HepG2 (cell line): ENCODE measurements around the gene GMPPB. TPM values are rescaled to one million over a fixed set of nuclear protein-coding genes. Genes with fewer than 3 reads are reported as not detected.

Experiments used
- ATF1 ChIP-seq: IDR thresholded peaks from 2 replicates; pipeline ENCODE4 v1.6.1; 2016; ENCODE audit warnings: mild to moderate bottlenecking, control low read depth
- HCFC1 ChIP-seq: fragments of 150-350 bp; IDR thresholded peaks from 2 replicates; pipeline ENCODE4 v1.6.1; 2014; ENCODE audit warnings: low read depth, low read length
- JUN ChIP-seq: sonication (generic); formaldehyde crosslinking; IDR thresholded peaks from 2 replicates; pipeline ENCODE4 v1.4.0; 2020; ENCODE audit warnings: mild to moderate bottlenecking, missing genetic modification reagents
- KDM5B ChIP-seq: sonication (generic); formaldehyde crosslinking; IDR thresholded peaks from 2 replicates; pipeline ENCODE4 v1.4.0; 2020; ENCODE audit warnings: missing genetic modification reagents, mild to moderate bottlenecking, borderline replicate concordance
- MTF2 ChIP-seq: sonication (generic); formaldehyde crosslinking; IDR thresholded peaks from 2 replicates; pipeline ENCODE4 v1.5.0; 2020; ENCODE audit warnings: missing genetic modification reagents, borderline replicate concordance
- MYC ChIP-seq: sonication (generic); formaldehyde crosslinking; IDR thresholded peaks from 2 replicates; pipeline ENCODE4 v1.9.0; 2021; ENCODE audit warnings: missing genetic modification reagents, borderline replicate concordance
- NFATC3 ChIP-seq: sonication (generic); formaldehyde crosslinking; IDR thresholded peaks from 2 replicates; pipeline ENCODE4 v1.5.1; 2020; ENCODE audit warnings: mild to moderate bottlenecking, missing genetic modification reagents
- NFE2L1 ChIP-seq: sonication (generic); formaldehyde crosslinking; IDR thresholded peaks from 2 replicates; pipeline ENCODE4 v1.4.0; 2020; ENCODE audit warnings: missing genetic modification reagents, mild to moderate bottlenecking, borderline replicate concordance
- PRPF4 ChIP-seq: fragments of 200-400 bp; formaldehyde crosslinking; IDR thresholded peaks from 2 replicates; pipeline ENCODE4 v1.6.1; 2016; ENCODE audit warnings: low read length, low read depth; ENCODE audit not compliant: poor library complexity, severe bottlenecking
- SP5 ChIP-seq: IDR thresholded peaks from 2 replicates; pipeline ENCODE4 v1.6.1; 2016; ENCODE audit warnings: low read depth, borderline replicate concordance
- ZBTB7A ChIP-seq: sonication (generic); formaldehyde crosslinking; IDR thresholded peaks from 2 replicates; pipeline ENCODE4 v1.8.0; 2022; ENCODE audit warnings: mild to moderate bottlenecking, missing genetic modification reagents
- ZNF333 ChIP-seq: sonication (generic); formaldehyde crosslinking; IDR thresholded peaks from 2 replicates; pipeline ENCODE4 v1.4.0; 2020; ENCODE audit warnings: mild to moderate bottlenecking, missing genetic modification reagents, borderline replicate concordance
- ZNF430 ChIP-seq: sonication (generic); formaldehyde crosslinking; IDR thresholded peaks from 2 replicates; pipeline ENCODE4 v1.9.0; 2021; ENCODE audit warnings: mild to moderate bottlenecking, missing genetic modification reagents
- ZNF720 ChIP-seq: sonication (generic); formaldehyde crosslinking; IDR thresholded peaks from 2 replicates; pipeline ENCODE4 v1.4.0; 2020; ENCODE audit warnings: missing genetic modification reagents
- polyA plus RNA-seq, 8 experiments: library from polyadenylated mRNA; depleted of rRNA in 3 of 8; stranded (reverse) in 7 of 8; unstranded in 1 of 8; fragments of >200 nt; fragmentation: Illumina TruSeq in 4 of 8; extraction: Trizol in 4 of 8; gene quantifications; 2 replicates each; pipeline versions ENCODE4 v1.2.1 to v1.2.3, GENCODE V29; 2011 to 2016; ENCODE audit warnings: low read depth in 4 of 8, missing spikeins in 1 of 8, mixed read lengths in 1 of 8; ENCODE audit not compliant: insufficient read depth in 1 of 8
- total RNA-seq, 5 experiments: library from RNA; depleted of rRNA; stranded (reverse); fragments of >200 nt; fragmentation: Illumina TruSeq; extraction: Trizol; gene quantifications; 2 replicates each; pipeline ENCODE4 v1.2.3, GENCODE V29; 2016; ENCODE audit warnings: low read depth in 1 of 5
- TF ChIP-seq, protein P1 (sequence below), 2 experiments: fragments of 450-650 bp in 1 of 2; sonication (generic) in 1 of 2; formaldehyde crosslinking in 1 of 2; IDR thresholded peaks; 2 replicates each; pipeline versions ENCODE4 v1.6.1 to v1.8.0; 2016 to 2022; ENCODE audit warnings: antibody characterized with exemption in 1 of 2, mild to moderate bottlenecking in 1 of 2, missing genetic modification reagents in 1 of 2
- TF ChIP-seq, protein P2 (sequence below): sonication (generic); formaldehyde crosslinking; conservative IDR thresholded peaks from 2 replicates; pipeline ENCODE4 v1.8.0; 2022; ENCODE audit warnings: mild to moderate bottlenecking, moderate library complexity, missing genetic modification reagents
- TF ChIP-seq, protein P3 (sequence below): sonication (generic); formaldehyde crosslinking; IDR thresholded peaks from 2 replicates; pipeline ENCODE4 v1.8.0; 2022; ENCODE audit warnings: mild to moderate bottlenecking, missing genetic modification reagents; ENCODE audit not compliant: insufficient replicate concordance

Gene GMPPB
- total and polyA plus RNA-seq, 2 of the 13 experiments (the other 11 are each of a cell fraction or from before 2014, with no cell fraction given), result 6.5 to 23.1 TPM

DNA sequence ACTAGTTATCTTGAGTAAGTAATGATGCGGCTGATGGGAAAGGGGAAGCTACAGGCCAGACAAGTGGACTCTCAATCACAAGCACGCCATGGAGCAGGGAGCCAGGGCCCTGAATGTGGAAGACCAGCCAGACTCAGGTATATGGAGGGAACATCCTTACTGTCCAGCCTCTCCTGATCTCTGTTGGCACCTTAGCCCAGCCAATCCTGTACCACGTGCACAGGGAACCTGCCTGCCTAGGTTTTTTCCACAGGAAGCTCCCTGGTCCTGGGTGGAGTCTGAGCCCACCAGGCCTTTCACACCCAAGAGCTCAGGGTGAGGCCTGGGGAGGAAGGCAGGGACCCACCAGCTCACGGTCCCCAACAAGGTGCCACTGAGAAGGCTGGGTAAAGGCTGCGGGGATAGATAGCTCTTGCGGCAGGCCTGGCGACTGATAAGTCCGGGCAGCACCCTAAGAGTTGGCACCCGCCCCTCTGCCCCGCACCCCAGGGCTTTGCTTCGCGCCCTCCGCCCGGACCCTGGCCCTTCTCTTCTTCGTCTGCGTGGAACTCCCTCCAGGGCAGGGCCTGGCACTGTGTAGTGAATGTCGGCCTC, 50.5 kb downstream of the GMPPB start (continued):
- TF ChIP-seq, protein P1, sequence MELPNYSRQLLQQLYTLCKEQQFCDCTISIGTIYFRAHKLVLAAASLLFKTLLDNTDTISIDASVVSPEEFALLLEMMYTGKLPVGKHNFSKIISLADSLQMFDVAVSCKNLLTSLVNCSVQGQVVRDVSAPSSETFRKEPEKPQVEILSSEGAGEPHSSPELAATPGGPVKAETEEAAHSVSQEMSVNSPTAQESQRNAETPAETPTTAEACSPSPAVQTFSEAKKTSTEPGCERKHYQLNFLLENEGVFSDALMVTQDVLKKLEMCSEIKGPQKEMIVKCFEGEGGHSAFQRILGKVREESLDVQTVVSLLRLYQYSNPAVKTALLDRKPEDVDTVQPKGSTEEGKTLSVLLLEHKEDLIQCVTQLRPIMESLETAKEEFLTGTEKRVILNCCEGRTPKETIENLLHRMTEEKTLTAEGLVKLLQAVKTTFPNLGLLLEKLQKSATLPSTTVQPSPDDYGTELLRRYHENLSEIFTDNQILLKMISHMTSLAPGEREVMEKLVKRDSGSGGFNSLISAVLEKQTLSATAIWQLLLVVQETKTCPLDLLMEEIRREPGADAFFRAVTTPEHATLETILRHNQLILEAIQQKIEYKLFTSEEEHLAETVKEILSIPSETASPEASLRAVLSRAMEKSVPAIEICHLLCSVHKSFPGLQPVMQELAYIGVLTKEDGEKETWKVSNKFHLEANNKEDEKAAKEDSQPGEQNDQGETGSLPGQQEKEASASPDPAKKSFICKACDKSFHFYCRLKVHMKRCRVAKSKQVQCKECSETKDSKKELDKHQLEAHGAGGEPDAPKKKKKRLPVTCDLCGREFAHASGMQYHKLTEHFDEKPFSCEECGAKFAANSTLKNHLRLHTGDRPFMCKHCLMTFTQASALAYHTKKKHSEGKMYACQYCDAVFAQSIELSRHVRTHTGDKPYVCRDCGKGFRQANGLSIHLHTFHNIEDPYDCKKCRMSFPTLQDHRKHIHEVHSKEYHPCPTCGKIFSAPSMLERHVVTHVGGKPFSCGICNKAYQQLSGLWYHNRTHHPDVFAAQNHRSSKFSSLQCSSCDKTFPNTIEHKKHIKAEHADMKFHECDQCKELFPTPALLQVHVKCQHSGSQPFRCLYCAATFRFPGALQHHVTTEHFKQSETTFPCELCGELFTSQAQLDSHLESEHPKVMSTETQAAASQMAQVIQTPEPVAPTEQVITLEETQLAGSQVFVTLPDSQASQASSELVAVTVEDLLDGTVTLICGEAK (IDR thresholded peaks at IDR 0.05), result no peak
- TF ChIP-seq, protein P1 (CRISPR knock-in tag; IDR thresholded peaks at IDR 0.05), result no peak
- TF ChIP-seq KDM5B (CRISPR knock-in tag) (no peak), MYC (CRISPR knock-in tag) (peak; percentile 78), ZNF430 (0 out of 2 replicates have a peak, but pooled peaks have one; percentile 13), PRPF4 (no peak), NFATC3 (CRISPR knock-in tag) (no peak), MTF2 (no peak), JUN (CRISPR knock-in tag) (no peak; the same call in 1 of the 2 replicates), ZBTB7A (no peak), HCFC1 (no peak), NFE2L1 (CRISPR knock-in tag) (no peak; the same call in 1 of the 2 replicates), ZNF720 (no peak), SP5 (CRISPR knock-in tag) (no peak), ZNF333 (CRISPR knock-in tag) (no peak), ATF1 (CRISPR knock-in tag) (no peak)
- TF ChIP-seq, protein P2, sequence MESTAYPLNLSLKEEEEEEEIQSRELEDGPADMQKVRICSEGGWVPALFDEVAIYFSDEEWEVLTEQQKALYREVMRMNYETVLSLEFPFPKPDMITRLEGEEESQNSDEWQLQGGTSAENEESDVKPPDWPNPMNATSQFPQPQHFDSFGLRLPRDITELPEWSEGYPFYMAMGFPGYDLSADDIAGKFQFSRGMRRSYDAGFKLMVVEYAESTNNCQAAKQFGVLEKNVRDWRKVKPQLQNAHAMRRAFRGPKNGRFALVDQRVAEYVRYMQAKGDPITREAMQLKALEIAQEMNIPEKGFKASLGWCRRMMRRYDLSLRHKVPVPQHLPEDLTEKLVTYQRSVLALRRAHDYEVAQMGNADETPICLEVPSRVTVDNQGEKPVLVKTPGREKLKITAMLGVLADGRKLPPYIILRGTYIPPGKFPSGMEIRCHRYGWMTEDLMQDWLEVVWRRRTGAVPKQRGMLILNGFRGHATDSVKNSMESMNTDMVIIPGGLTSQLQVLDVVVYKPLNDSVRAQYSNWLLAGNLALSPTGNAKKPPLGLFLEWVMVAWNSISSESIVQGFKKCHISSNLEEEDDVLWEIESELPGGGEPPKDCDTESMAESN (CRISPR knock-in tag), result no peak
- TF ChIP-seq, protein P3, sequence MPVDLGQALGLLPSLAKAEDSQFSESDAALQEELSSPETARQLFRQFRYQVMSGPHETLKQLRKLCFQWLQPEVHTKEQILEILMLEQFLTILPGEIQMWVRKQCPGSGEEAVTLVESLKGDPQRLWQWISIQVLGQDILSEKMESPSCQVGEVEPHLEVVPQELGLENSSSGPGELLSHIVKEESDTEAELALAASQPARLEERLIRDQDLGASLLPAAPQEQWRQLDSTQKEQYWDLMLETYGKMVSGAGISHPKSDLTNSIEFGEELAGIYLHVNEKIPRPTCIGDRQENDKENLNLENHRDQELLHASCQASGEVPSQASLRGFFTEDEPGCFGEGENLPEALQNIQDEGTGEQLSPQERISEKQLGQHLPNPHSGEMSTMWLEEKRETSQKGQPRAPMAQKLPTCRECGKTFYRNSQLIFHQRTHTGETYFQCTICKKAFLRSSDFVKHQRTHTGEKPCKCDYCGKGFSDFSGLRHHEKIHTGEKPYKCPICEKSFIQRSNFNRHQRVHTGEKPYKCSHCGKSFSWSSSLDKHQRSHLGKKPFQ, result no peak
